ENCODE measurements around the gene TMEM72.
"Not testable (repeated sequence)": the region's sequence is repeated elsewhere in the genome, so short reads cannot be mapped to it uniquely, and the experiment has no call there.

Gene TMEM72

GRCh38 chr10:44911081-44911540, at the start of gene TMEM72:
Gene TMEM72 (plus strand): TSS chr10:44911337. CDS start chr10:44911513, 176 bp downstream.
- no peak for DNase-seq

GRCh38 chr10:44862006-44862751, 49.0 kb upstream of the TMEM72 start:
- no peak for DNase-seq

GRCh38 chr10:44862924-44863323, 48.2 kb upstream of the TMEM72 start:
- no peak for DNase-seq

- no peak for DNase-seq
These were observed 47.6 kb upstream of the TMEM72 start for GRCh38 chr10:44863344-44864047.

GRCh38 chr10:44864051-44864450, 47.1 kb upstream of the TMEM72 start:
- peak; percentile 29 for DNase-seq

GRCh38 chr10:44864637-44865288, 46.4 kb upstream of the TMEM72 start:
- DNase-seq = peak; percentile 45

- no peak for DNase-seq
These were observed 45.9 kb upstream of the TMEM72 start for GRCh38 chr10:44865289-44865671.

GRCh38 chr10:44866367-44866766, 44.8 kb upstream of the TMEM72 start:
- not testable (repeated sequence) for DNase-seq

- DNase-seq = no peak
These were observed 41.1 kb upstream of the TMEM72 start for GRCh38 chr10:44870031-44870430.

GRCh38 chr10:44873160-44873559, 38.0 kb upstream of the TMEM72 start:
- no peak for DNase-seq

GRCh38 chr10:44874166-44874565, 37.0 kb upstream of the TMEM72 start:
- no peak for DNase-seq

- peak; percentile 65 for DNase-seq
These were observed 32.2 kb upstream of the TMEM72 start for GRCh38 chr10:44878706-44879530.

GRCh38 chr10:44879531-44879899, 31.6 kb upstream of the TMEM72 start:
- DNase-seq = no peak

GRCh38 chr10:44880090-44880715, 30.9 kb upstream of the TMEM72 start:
- no peak for DNase-seq

- no peak for DNase-seq
These were observed 29.5 kb upstream of the TMEM72 start for GRCh38 chr10:44881649-44882048.

GRCh38 chr10:44882166-44882720, 28.9 kb upstream of the TMEM72 start:
- no peak for DNase-seq

GRCh38 chr10:44883593-44884331, 27.4 kb upstream of the TMEM72 start:
- DNase-seq = no peak

GRCh38 chr10:44885710-44886109, 25.4 kb upstream of the TMEM72 start:
- DNase-seq = no peak

- no peak for DNase-seq
These were observed 24.2 kb upstream of the TMEM72 start for GRCh38 chr10:44886966-44887365.

GRCh38 chr10:44888886-44889285, 22.3 kb upstream of the TMEM72 start:
- DNase-seq = no peak

- no peak for DNase-seq
These were observed 21.3 kb upstream of the TMEM72 start for GRCh38 chr10:44889834-44890233.
